H9 (cell line): ENCODE measurements around the gene GFPT2. TPM values are rescaled to one million over a fixed set of nuclear protein-coding genes. Genes with fewer than 3 reads are reported as not detected.

Experiments
- DNase-seq: peaks from one replicate; pipeline ENCODE4 v3.0.0-alpha.2; 2017
- H2AFZ ChIP-seq: one replicate; pipeline ENCODE4 v1.6.1; 2013; ENCODE audit warnings: mild to moderate bottlenecking, low read length, control low read depth, moderate library complexity
- H2AK5ac ChIP-seq: 2 replicates; pipeline ENCODE4 v1.6.1; 2013; ENCODE audit warnings: low read length, control low read depth, mixed read lengths; ENCODE audit not compliant: insufficient read length
- H2BK120ac ChIP-seq: one replicate; pipeline ENCODE4 v1.6.1; 2013; ENCODE audit warnings: low read depth, mild to moderate bottlenecking, low read length, control low read depth, inconsistent platforms; ENCODE audit not compliant: poor library complexity, severe bottlenecking
- H2BK12ac ChIP-seq: 2 replicates; pipeline ENCODE4 v1.6.1; 2013; ENCODE audit warnings: low read length, control low read depth, mixed read lengths, low read depth; ENCODE audit not compliant: insufficient read length
- H2BK15ac ChIP-seq: 2 replicates; pipeline ENCODE4 v1.6.1; 2013; ENCODE audit warnings: low read depth, low read length, control low read depth
- H2BK20ac ChIP-seq: one replicate; pipeline ENCODE4 v1.6.1; 2013; ENCODE audit warnings: low read depth, mild to moderate bottlenecking, low read length, control low read depth, inconsistent platforms; ENCODE audit not compliant: poor library complexity, severe bottlenecking
- H2BK5ac ChIP-seq: 2 replicates; pipeline ENCODE4 v1.6.1; 2013; ENCODE audit warnings: low read length, control low read depth, mixed read lengths; ENCODE audit not compliant: insufficient read length
- H3K14ac ChIP-seq: 2 replicates; pipeline ENCODE4 v1.6.1; 2013; ENCODE audit warnings: low read length, control low read depth; ENCODE audit not compliant: insufficient read depth
- H3K18ac ChIP-seq: 2 replicates; pipeline ENCODE4 v1.6.1; 2013; ENCODE audit warnings: low read depth, mild to moderate bottlenecking, mixed read lengths, low read length, control low read depth; ENCODE audit not compliant: insufficient read length
- H3K23ac ChIP-seq: 2 replicates; pipeline ENCODE4 v1.6.1; 2013; ENCODE audit warnings: low read length, control low read depth, mixed read lengths, low read depth; ENCODE audit not compliant: insufficient read length
- H3K23me2 ChIP-seq: 2 replicates; pipeline ENCODE4 v1.6.1; 2013; ENCODE audit warnings: low read depth, mild to moderate bottlenecking, mixed read lengths, low read length, control low read depth; ENCODE audit not compliant: insufficient read length, poor library complexity, severe bottlenecking
- H3K27ac ChIP-seq: 2 replicates; pipeline ENCODE4 v1.5.1; 2013; ENCODE audit warnings: low read length, control low read depth, mixed read lengths, low read depth; ENCODE audit not compliant: insufficient read length
- H3K27me3 ChIP-seq: 2 replicates; pipeline ENCODE4 v1.6.1; 2013; ENCODE audit warnings: low read length, control low read depth, inconsistent platforms; ENCODE audit not compliant: insufficient read depth
- H3K4ac ChIP-seq: 2 replicates; pipeline ENCODE4 v1.6.1; 2013; ENCODE audit warnings: low read depth, mild to moderate bottlenecking, control low read depth, inconsistent platforms, low read length, moderate library complexity
- H3K4me1 ChIP-seq: 2 replicates; pipeline ENCODE4 v1.6.1; 2013; ENCODE audit warnings: low read length, control low read depth, inconsistent platforms; ENCODE audit not compliant: insufficient read depth
- H3K4me2 ChIP-seq: 2 replicates; pipeline ENCODE4 v1.6.1; 2013; ENCODE audit warnings: low read length, control low read depth, mixed read lengths; ENCODE audit not compliant: insufficient read length, insufficient read depth
- H3K56ac ChIP-seq: 2 replicates; pipeline ENCODE4 v1.6.1; 2013; ENCODE audit warnings: low read depth, mild to moderate bottlenecking, mixed read lengths, low read length, control low read depth; ENCODE audit not compliant: insufficient read length
- H3K79me1 ChIP-seq: 2 replicates; pipeline ENCODE4 v1.6.1; 2013; ENCODE audit warnings: low read depth, mild to moderate bottlenecking, moderate library complexity, low read length, control low read depth, inconsistent platforms; ENCODE audit not compliant: insufficient read depth, poor library complexity, severe bottlenecking
- H3K79me2 ChIP-seq: 2 replicates; pipeline ENCODE4 v1.6.1; 2013; ENCODE audit warnings: low read length, control low read depth, inconsistent platforms; ENCODE audit not compliant: insufficient read depth
- H3K9ac ChIP-seq: 2 replicates; pipeline ENCODE4 v1.6.1; 2013; ENCODE audit warnings: low read length, control low read depth, mixed read lengths; ENCODE audit not compliant: insufficient read length; ENCODE audit errors: extremely low read depth
- H3K9me3 ChIP-seq: one replicate; pipeline ENCODE4 v1.6.1; 2013; ENCODE audit warnings: low read depth, low read length, inconsistent platforms; ENCODE audit not compliant: control insufficient read depth
- H3T11ph ChIP-seq: one replicate; pipeline ENCODE4 v1.6.1; 2013; ENCODE audit warnings: mild to moderate bottlenecking, low read length, control low read depth, inconsistent platforms
- H4K20me1 ChIP-seq: one replicate; pipeline ENCODE4 v1.6.1; 2013; ENCODE audit not compliant: control insufficient read depth, insufficient read length, insufficient read depth
- H4K5ac ChIP-seq: 2 replicates; pipeline ENCODE4 v1.6.1; 2013; ENCODE audit warnings: low read depth, mild to moderate bottlenecking, mixed read lengths, low read length, control low read depth; ENCODE audit not compliant: insufficient read length
- H4K8ac ChIP-seq: replicated peaks from 2 replicates; pipeline ENCODE4 v1.6.1; 2013; ENCODE audit warnings: low read length, control low read depth, mixed read lengths, low read depth; ENCODE audit not compliant: insufficient read length
- H4K91ac ChIP-seq: 2 replicates; pipeline ENCODE4 v1.6.1; 2013; ENCODE audit warnings: low read depth, mild to moderate bottlenecking, moderate library complexity, mixed read lengths, low read length, control low read depth; ENCODE audit not compliant: insufficient read length
- H3K27ac Mint-ChIP-seq, 3 experiments: 2 replicates in 2 of 3; 3 replicates in 1 of 3; pipeline ENCODE4 v1.8.0; 2020 to 2021; ENCODE audit warnings: mixed read lengths in 3 of 3, mild to moderate bottlenecking in 1 of 3, moderate library complexity in 1 of 3
- H3K27me3 Mint-ChIP-seq: 2 replicates; pipeline ENCODE4 v1.8.0; 2021; ENCODE audit warnings: low read depth, mild to moderate bottlenecking, moderate library complexity, mixed read lengths
- H3K36me3 Mint-ChIP-seq, 3 experiments: 2 replicates in 2 of 3; 3 replicates in 1 of 3; pipeline ENCODE4 v1.8.0; 2020 to 2021; ENCODE audit warnings: low read depth in 3 of 3, mixed read lengths in 3 of 3; ENCODE audit not compliant: insufficient read depth in 1 of 3
- H3K4me1 Mint-ChIP-seq, 2 experiments: 2 replicates each; pipeline ENCODE4 v1.8.0; 2020; ENCODE audit warnings: mixed read lengths in 2 of 2
- H3K4me3 Mint-ChIP-seq, 2 experiments: 2 replicates in 1 of 2; 3 replicates in 1 of 2; pipeline ENCODE4 v1.8.0; 2020 to 2021; ENCODE audit warnings: mild to moderate bottlenecking in 2 of 2, mixed read lengths in 2 of 2, moderate library complexity in 1 of 2
- H3K9me3 Mint-ChIP-seq, 2 experiments: 2 replicates in 1 of 2; 3 replicates in 1 of 2; pipeline ENCODE4 v1.8.0; 2020; ENCODE audit warnings: mild to moderate bottlenecking in 2 of 2, mixed read lengths in 2 of 2, moderate library complexity in 1 of 2
- WGBS: extraction: QIAGEN DNeasy Blood & Tissue Kit; methylation state at CpG from one replicate; pipeline ENCODE4 v1.1.7; 2013; ENCODE audit warnings: missing lambda C conversion rate, low lambda C conversion rate, mixed read lengths; ENCODE audit not compliant: insufficient read length; ENCODE audit errors: extremely low coverage; 5-methylcytosine and 5-hydroxymethylcytosine counted together
- total RNA-seq: library from RNA; stranded (reverse); gene quantifications from 2 replicates; pipeline ENCODE4 v1.2.1, GENCODE V29; 2021
- TF ChIP-seq, protein P1 (sequence below): fragments of 200-600 bp; sonication (generic); conservative IDR thresholded peaks from 3 replicates; pipeline ENCODE4 v1.8.0; 2021; ENCODE audit warnings: antibody characterized with exemption, mild to moderate bottlenecking

GFPT2 gene
- total RNA-seq, 1 experiment from 2014 or later = 89.8 TPM

DNA sequence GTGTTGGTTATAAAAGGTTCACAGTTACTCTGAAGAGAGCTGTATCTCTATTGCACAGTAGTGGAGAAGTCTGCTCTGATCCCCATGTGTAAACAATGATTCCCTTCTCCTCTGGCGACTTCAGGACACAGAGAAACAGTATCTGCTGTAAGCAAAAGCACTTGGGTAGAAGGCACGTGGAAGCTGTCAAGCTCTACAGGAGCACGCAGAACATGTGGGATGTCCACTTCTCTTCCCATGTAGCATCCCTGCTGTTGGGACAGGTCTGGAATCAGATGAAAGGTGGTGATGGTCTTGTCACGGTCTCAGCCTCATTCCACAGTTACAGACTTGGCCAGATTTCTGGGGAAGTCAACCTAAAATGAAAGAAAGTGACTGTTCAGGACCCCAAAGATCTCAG is 51.9 kb downstream of the GFPT2 start:
- no peaks in the 10 kb centered on the region for H3K79me2 ChIP-seq
- Mint-ChIP-seq H3K36me3 (peaks cover 49 to 56% (median 54%) of the 10 kb centered on the region in 3 experiments), H3K27ac (no peak overlapping the region; a peak in 2 of 7 replicates)

More for the DNA sequence above, 51.9 kb downstream of the GFPT2 start:
- H3K4me3 Mint-ChIP-seq = no peak overlapping the region
- Histone ChIP-seq H3K18ac (no peak overlapping the region), H2BK20ac (no peak overlapping the region), H3K27ac (no peak overlapping the region), H3K9ac (no peak overlapping the region), H3K14ac (no peak overlapping the region), H3K56ac (no peak overlapping the region), H3K23ac (no peak overlapping the region), H4K20me1 (peaks cover 3% of the 10 kb centered on the region), H4K5ac (no peak overlapping the region), H2BK5ac (no peak overlapping the region), H3K4me2 (no peak overlapping the region), H2BK15ac (no peak overlapping the region), H4K8ac (no peak overlapping the region), H2AK5ac (no peak overlapping the region), H2BK120ac (no peak overlapping the region), H3T11ph (no peak overlapping the region), H2AFZ (no peak overlapping the region), H3K9me3 (no peaks in the 10 kb centered on the region), H3K4me1 (no peaks in the 10 kb centered on the region), H3K23me2 (no peaks in the 10 kb centered on the region), H3K4ac (no peak overlapping the region), H2BK12ac (no peak overlapping the region), H3K79me1 (no peaks in the 10 kb centered on the region), H4K91ac (no peak overlapping the region), H3K27me3 (no peaks in the 10 kb centered on the region)
- no peaks in the 10 kb centered on the region for H3K9me3 Mint-ChIP-seq
- no CpG with 5 or more reads among the region's 4 CpGs for WGBS
- TF ChIP-seq, protein P1, sequence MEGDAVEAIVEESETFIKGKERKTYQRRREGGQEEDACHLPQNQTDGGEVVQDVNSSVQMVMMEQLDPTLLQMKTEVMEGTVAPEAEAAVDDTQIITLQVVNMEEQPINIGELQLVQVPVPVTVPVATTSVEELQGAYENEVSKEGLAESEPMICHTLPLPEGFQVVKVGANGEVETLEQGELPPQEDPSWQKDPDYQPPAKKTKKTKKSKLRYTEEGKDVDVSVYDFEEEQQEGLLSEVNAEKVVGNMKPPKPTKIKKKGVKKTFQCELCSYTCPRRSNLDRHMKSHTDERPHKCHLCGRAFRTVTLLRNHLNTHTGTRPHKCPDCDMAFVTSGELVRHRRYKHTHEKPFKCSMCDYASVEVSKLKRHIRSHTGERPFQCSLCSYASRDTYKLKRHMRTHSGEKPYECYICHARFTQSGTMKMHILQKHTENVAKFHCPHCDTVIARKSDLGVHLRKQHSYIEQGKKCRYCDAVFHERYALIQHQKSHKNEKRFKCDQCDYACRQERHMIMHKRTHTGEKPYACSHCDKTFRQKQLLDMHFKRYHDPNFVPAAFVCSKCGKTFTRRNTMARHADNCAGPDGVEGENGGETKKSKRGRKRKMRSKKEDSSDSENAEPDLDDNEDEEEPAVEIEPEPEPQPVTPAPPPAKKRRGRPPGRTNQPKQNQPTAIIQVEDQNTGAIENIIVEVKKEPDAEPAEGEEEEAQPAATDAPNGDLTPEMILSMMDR = no peak
- DNase-seq = no peak
- H3K27me3 Mint-ChIP-seq = no peaks in the 10 kb centered on the region
- no peaks in the 10 kb centered on the region for H3K4me1 Mint-ChIP-seq
